PFSK-1 (cell line): ENCODE results near the gene DTL.

Experiments
- FOXP2 ChIP-seq: optimal IDR thresholded peaks from 2 replicates; pipeline ENCODE3; 2011; ENCODE audit warnings: borderline replicate concordance, control low read depth, inconsistent platforms; ENCODE audit not compliant: insufficient read depth; ENCODE audit errors: extremely low read length, extremely low read depth
- POLR2AphosphoS5 ChIP-seq: IDR thresholded peaks from 2 replicates; pipeline ENCODE4 v1.6.1; 2012; ENCODE audit warnings: low read depth, mild to moderate bottlenecking, control low read depth, low read length, moderate library complexity
- SIN3A ChIP-seq: IDR thresholded peaks from 2 replicates; pipeline ENCODE4 v1.6.1; 2012; ENCODE audit warnings: mild to moderate bottlenecking, low read length, moderate library complexity, borderline replicate concordance; ENCODE audit not compliant: insufficient read depth
- TAF1 ChIP-seq: IDR thresholded peaks from 2 replicates; pipeline ENCODE4 v1.6.1; 2012; ENCODE audit warnings: low read length, control low read depth, borderline replicate concordance; ENCODE audit not compliant: insufficient read depth
- TF ChIP-seq, protein P1 (sequence below), 2 experiments: IDR thresholded peaks; 2 replicates each; pipeline versions ENCODE4 v1.6.1 to v1.8.0; 2011 to 2012; ENCODE audit warnings: low read depth in 2 of 2, low read length in 2 of 2, control low read depth in 1 of 2, inconsistent platforms in 1 of 2, mild to moderate bottlenecking in 1 of 2, moderate library complexity in 1 of 2; ENCODE audit not compliant: insufficient read depth in 1 of 2

Gene DTL

DNA sequence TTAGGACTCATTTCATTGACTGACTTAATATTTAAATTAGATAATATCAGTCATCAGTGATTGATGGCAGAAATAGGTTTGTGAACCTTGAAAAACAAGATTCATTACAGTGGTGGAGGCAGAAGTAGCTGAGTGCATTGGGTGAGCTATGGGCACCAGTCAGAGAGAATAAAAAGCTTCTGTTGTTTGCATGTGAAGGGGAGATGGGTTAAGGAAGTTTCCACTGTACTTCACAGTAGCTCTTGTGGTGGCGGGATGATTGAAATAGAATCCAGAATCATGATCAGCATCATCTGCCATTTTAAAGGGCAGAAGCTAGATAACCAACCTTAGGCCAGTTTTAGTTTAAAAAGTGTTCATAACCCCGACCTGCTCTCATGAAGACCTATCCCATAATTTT is 66.2 kb downstream of the DTL start:
- TF ChIP-seq SIN3A (no peak), FOXP2 (no peak), POLR2AphosphoS5 (no peak), TAF1 (no peak)
- TF ChIP-seq, protein P1, sequence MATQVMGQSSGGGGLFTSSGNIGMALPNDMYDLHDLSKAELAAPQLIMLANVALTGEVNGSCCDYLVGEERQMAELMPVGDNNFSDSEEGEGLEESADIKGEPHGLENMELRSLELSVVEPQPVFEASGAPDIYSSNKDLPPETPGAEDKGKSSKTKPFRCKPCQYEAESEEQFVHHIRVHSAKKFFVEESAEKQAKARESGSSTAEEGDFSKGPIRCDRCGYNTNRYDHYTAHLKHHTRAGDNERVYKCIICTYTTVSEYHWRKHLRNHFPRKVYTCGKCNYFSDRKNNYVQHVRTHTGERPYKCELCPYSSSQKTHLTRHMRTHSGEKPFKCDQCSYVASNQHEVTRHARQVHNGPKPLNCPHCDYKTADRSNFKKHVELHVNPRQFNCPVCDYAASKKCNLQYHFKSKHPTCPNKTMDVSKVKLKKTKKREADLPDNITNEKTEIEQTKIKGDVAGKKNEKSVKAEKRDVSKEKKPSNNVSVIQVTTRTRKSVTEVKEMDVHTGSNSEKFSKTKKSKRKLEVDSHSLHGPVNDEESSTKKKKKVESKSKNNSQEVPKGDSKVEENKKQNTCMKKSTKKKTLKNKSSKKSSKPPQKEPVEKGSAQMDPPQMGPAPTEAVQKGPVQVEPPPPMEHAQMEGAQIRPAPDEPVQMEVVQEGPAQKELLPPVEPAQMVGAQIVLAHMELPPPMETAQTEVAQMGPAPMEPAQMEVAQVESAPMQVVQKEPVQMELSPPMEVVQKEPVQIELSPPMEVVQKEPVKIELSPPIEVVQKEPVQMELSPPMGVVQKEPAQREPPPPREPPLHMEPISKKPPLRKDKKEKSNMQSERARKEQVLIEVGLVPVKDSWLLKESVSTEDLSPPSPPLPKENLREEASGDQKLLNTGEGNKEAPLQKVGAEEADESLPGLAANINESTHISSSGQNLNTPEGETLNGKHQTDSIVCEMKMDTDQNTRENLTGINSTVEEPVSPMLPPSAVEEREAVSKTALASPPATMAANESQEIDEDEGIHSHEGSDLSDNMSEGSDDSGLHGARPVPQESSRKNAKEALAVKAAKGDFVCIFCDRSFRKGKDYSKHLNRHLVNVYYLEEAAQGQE (IDR thresholded peaks at IDR 0.05; ENCODE audit: insufficient read depth in 1 of 2, low read depth in 2 of 2, low read length in 2 of 2): no peak

DNA sequence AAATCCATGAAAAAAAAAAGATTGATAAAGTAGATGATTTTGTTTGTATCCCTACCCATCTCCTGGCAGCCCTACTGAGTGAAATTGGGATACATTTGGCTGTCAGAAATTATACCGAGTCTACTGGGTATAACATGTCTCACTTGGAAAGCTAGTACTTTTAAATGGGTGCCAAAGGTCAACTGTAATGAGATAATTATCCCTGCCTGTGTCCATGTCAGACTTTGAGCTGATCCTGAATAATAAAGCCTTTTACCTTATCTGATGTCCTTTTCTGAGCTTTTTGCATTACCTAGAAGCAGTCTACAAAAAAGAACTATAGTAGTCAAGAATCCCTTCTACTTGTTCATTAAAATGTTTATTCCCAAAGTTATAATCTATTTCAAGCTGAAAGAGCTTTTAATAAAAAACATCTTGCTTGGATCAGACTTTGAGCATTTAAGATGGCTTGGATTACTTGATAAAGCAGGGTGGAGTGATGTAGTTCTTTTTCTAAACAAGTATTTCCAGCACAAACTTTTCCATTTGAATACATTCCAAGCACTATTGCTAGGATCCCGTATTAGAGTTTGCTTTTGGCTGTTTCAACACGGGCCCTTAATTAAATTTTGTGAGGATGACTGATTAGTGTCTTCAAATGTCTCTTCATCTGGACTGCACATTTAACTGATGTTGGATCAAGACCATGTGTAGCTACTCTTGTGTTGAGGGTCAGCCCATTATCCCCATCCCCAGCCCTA is 69.2 kb downstream of the DTL start:
- TF ChIP-seq, protein P1 (IDR thresholded peaks at IDR 0.05; ENCODE audit: insufficient read depth in 1 of 2, low read depth in 2 of 2, low read length in 2 of 2): no peak
- TF ChIP-seq POLR2AphosphoS5: no peak
- TF ChIP-seq FOXP2: no peak
- TF ChIP-seq TAF1: no peak
- no peak for TF ChIP-seq SIN3A

DNA sequence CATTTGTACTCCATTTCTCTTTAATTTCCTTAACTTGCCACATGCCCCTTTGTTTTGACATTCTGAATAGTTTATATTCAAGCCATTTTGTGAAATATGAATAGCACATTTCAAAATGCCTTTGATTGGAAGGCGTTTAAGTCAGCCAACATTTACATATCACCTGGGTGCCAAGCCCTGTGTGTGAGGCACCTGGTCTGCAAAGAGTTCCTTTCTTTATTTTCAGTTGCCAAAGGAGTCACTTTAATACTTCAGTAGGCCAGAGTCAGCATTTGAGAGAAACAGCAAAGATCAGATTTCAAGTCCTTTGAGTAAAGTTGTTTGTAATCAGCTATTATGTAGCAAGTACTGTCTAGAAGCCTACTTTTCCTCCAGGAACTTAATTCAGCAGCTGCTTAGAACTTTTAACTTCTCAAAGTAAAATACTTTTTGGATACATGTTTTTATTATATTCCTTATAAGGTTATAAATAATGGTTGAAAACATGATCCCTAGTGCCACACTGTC is 70.8 kb downstream of the DTL start:
- TF ChIP-seq POLR2AphosphoS5 (no peak), FOXP2 (no peak), SIN3A (no peak), TAF1 (no peak)

DNA sequence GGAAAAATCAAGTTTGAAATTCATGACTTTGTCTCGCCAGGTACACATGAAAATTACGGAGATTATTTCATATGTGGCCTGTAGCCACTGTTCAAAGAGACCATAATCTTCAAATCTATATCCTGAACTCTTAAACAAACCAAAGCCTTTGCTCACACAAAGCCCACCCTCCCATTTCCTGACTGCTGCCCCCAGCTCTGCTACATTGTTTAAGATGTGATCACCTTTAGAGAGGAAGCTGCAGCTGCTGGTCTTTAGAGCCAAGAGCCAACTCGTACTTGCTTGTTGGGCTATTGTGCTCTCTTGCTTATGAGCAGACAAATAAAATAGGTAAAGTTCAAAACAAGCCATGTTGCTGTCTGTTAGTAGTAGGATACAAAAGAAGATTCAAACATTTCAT is 71.9 kb downstream of the DTL start:
- TF ChIP-seq TAF1 (no peak), POLR2AphosphoS5 (no peak)
- TF ChIP-seq, protein P1 (IDR thresholded peaks at IDR 0.05; ENCODE audit: insufficient read depth in 1 of 2, low read depth in 2 of 2, low read length in 2 of 2): no peak

DNA sequence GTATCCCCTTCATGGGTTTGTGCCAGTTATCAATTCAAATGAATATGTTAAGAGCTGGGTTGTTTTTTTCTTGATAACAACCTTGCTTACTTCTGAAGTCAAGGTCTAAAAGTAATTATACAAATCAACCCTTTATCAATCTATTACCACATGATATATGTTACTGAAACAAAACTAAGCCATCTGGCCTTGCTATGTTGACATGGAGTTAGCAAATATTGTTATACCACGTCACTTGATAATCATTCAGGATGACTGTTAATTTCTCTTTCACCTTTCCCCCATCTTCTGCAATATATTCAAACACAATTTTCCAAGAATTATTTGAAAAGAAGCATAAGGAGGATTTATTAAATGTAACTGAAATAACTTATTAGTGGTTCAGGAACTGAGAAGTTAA is 72.6 kb downstream of the DTL start:
- no peak for TF ChIP-seq POLR2AphosphoS5
- TF ChIP-seq, protein P1 (IDR thresholded peaks at IDR 0.05; ENCODE audit: insufficient read depth in 1 of 2, low read depth in 2 of 2, low read length in 2 of 2): no peak
- no peak for TF ChIP-seq TAF1
- TF ChIP-seq SIN3A: no peak
